SU-DHL-6 (cell line): ENCODE data around the gene ADK.

Experiments used
- EZH2phosphoT487 ChIP-seq: fragments of 200-600 bp; sonication (generic), shearing (Covaris generic); conservative IDR thresholded peaks from 2 replicates; pipeline ENCODE4 v1.6.1; 2018; ENCODE audit warnings: mild to moderate bottlenecking, antibody characterized with exemption, low read length, moderate library complexity, mixed read lengths
- TF ChIP-seq, protein P1 (sequence below): fragments of 200-600 bp; sonication (generic); IDR thresholded peaks from one replicate; pipeline ENCODE4 v1.5.1; 2017; ENCODE audit warnings: antibody characterized with exemption, mild to moderate bottlenecking, low read length, moderate library complexity; ENCODE audit not compliant: insufficient read depth, poor library complexity, severe bottlenecking

DNA sequence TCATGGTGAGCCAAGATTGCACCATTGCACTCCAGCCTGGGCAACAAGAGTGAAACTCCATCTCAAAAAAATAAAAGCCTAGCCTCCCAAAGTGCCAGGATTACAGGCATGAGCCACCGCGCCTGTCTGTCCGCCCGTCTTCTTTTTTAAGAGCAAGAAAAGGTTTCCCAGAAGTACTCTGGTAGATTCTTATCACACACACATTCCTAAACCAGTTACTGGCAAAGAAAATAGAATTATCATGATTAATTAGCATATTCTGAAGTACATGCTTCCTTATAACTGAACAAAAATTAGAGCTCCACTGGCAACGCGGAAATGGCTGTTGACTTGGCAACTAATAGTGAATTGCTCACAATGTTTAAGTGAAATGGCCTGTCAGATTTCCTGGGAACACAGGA, 87.0 kb downstream of the ADK start:
- TF ChIP-seq, protein P1, sequence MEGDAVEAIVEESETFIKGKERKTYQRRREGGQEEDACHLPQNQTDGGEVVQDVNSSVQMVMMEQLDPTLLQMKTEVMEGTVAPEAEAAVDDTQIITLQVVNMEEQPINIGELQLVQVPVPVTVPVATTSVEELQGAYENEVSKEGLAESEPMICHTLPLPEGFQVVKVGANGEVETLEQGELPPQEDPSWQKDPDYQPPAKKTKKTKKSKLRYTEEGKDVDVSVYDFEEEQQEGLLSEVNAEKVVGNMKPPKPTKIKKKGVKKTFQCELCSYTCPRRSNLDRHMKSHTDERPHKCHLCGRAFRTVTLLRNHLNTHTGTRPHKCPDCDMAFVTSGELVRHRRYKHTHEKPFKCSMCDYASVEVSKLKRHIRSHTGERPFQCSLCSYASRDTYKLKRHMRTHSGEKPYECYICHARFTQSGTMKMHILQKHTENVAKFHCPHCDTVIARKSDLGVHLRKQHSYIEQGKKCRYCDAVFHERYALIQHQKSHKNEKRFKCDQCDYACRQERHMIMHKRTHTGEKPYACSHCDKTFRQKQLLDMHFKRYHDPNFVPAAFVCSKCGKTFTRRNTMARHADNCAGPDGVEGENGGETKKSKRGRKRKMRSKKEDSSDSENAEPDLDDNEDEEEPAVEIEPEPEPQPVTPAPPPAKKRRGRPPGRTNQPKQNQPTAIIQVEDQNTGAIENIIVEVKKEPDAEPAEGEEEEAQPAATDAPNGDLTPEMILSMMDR: no peak
- TF ChIP-seq EZH2phosphoT487: no peak
